Progenitor cell of endocrine pancreas (in vitro differentiated cells): ENCODE data around the gene NBAS. TPM values are rescaled to one million over a fixed set of nuclear protein-coding genes. Genes with fewer than 3 reads are reported as not detected.

Source experiments
- DNase-seq: peaks from one replicate; pipeline ENCODE4 v3.0.0; 2021; ENCODE audit warnings: low spot score; ENCODE audit not compliant: unreplicated experiment
- H3K27ac Mint-ChIP-seq: 2 replicates; pipeline ENCODE4 v1.8.0; 2021; ENCODE audit warnings: mild to moderate bottlenecking, moderate library complexity, mixed read lengths
- H3K27me3 Mint-ChIP-seq: 2 replicates; pipeline ENCODE4 v1.8.0; 2021; ENCODE audit warnings: mixed read lengths
- H3K36me3 Mint-ChIP-seq: 2 replicates; pipeline ENCODE4 v1.8.0; 2022; ENCODE audit warnings: mixed read lengths; ENCODE audit not compliant: insufficient read depth
- H3K4me1 Mint-ChIP-seq: 2 replicates; pipeline ENCODE4 v1.8.0; 2021; ENCODE audit warnings: low read depth, mixed read lengths
- H3K4me3 Mint-ChIP-seq: 2 replicates; pipeline ENCODE4 v1.8.0; 2021; ENCODE audit warnings: low read depth, mild to moderate bottlenecking, moderate library complexity, mixed read lengths
- H3K9me3 Mint-ChIP-seq: 2 replicates; pipeline ENCODE4 v1.8.0; 2021; ENCODE audit warnings: low read depth, mixed read lengths
- total RNA-seq: library from RNA; stranded (reverse); gene quantifications from 2 replicates; pipeline ENCODE4 v1.2.1, GENCODE V29; 2021
- TF ChIP-seq, protein P1 (sequence below): fragments of 200-600 bp; sonication (generic); IDR thresholded peaks from one replicate; pipeline ENCODE4 v1.5.0; 2021; ENCODE audit warnings: antibody characterized with exemption, mild to moderate bottlenecking; ENCODE audit not compliant: unreplicated experiment

NBAS gene
- total RNA-seq, 1 donor from 2014 or later = 63.0 TPM

DNA sequence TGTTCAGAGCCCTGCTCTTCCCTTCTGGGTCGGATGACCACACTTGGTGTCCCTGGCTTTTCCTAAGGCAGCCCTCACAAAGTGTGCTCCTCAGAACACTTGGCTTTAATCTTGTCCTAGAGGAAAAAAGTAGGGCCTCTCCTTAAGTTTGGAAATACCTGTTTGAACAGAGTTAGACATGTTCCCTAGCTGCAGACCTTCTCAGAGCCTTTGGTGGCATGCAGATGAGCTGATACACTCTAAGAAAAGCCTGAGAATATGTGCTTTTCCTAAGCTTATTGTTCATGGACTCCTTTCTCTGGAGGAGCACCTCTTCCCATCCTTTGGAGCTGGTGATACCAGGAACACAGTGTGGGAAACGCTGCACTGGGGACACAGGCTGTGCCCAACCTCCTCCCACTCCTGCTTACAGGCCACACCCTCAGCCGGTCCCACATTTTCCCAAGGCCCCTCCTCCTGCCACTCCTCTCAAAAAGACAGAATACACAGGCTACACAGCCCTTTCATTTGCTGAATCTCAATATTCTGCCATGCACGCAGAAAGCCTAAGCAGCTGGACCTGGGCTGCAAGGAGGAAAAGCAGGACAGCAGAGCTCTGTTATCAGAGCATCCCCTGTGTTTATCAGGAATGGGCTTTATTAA lies 443.6 kb downstream of the NBAS start:
- peaks cover 13% of the 10 kb centered on the region for H3K4me1 Mint-ChIP-seq
- H3K9me3 Mint-ChIP-seq = peaks cover 18% of the 10 kb centered on the region
- no peak for DNase-seq
- no peaks in the 10 kb centered on the region for H3K27me3 Mint-ChIP-seq
- no peak overlapping the region for H3K4me3 Mint-ChIP-seq
- TF ChIP-seq, protein P1, sequence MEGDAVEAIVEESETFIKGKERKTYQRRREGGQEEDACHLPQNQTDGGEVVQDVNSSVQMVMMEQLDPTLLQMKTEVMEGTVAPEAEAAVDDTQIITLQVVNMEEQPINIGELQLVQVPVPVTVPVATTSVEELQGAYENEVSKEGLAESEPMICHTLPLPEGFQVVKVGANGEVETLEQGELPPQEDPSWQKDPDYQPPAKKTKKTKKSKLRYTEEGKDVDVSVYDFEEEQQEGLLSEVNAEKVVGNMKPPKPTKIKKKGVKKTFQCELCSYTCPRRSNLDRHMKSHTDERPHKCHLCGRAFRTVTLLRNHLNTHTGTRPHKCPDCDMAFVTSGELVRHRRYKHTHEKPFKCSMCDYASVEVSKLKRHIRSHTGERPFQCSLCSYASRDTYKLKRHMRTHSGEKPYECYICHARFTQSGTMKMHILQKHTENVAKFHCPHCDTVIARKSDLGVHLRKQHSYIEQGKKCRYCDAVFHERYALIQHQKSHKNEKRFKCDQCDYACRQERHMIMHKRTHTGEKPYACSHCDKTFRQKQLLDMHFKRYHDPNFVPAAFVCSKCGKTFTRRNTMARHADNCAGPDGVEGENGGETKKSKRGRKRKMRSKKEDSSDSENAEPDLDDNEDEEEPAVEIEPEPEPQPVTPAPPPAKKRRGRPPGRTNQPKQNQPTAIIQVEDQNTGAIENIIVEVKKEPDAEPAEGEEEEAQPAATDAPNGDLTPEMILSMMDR = no peak
- peaks cover 1% of the 10 kb centered on the region for H3K36me3 Mint-ChIP-seq
- peak overlapping the region; percentile 10 for H3K27ac Mint-ChIP-seq

Other genes starting within 250 kb of the NBAS start
- 114 and 115 TPM in 2 replicates for gene DDX1, start 30.5 kb upstream of the NBAS start, total RNA-seq